Fibroblast of lung (primary cell): Measurements from ENCODE around the gene IP6K1.

Experiments
- CTCF ChIP-seq, 2 donors: IDR thresholded peaks in 1 of 2; conservative IDR thresholded peaks in 1 of 2; 1 replicate in 1 of 2; 2 replicates in 1 of 2; pipeline ENCODE4 v1.5.1; 2011 to 2012; ENCODE audit warnings: low read length in 2 of 2, control low read depth in 1 of 2, inconsistent platforms in 1 of 2, low read depth in 1 of 2, mild to moderate bottlenecking in 1 of 2
- EZH2 ChIP-seq: IDR thresholded peaks from 2 replicates; pipeline ENCODE4 v1.5.1; 2012; ENCODE audit warnings: low read length, control low read depth, mild to moderate bottlenecking; ENCODE audit errors: missing control alignments

GRCh38 chr3:49702672-49703071, 83.7 kb downstream of the IP6K1 start:
- no peak for TF ChIP-seq EZH2
- TF ChIP-seq CTCF (conservative IDR thresholded peaks at IDR 0.05 in 1 of 2, IDR thresholded peaks at IDR 0.05 in 1 of 2; ENCODE audit: low read depth in 1 of 2, low read length in 2 of 2), result no peak
